Measurements from ENCODE around the gene KCNS1.

KCNS1 gene

GRCh38 chr20:45109634-45110033 is 8.7 kb upstream of the KCNS1 start:
- DNase-seq (ENCODE audit: low read depth), result no peak
- no peak overlapping the region for H3K4me3 ChIP-seq (replicated peaks; ENCODE audit: low read depth, low read length)
- TF ChIP-seq CTCF (IDR thresholded peaks at IDR 0.05; ENCODE audit: low read length, missing control alignments), result no peak

GRCh38 chr20:45105317-45105716 is 4.4 kb upstream of the KCNS1 start:
- TF ChIP-seq CTCF (IDR thresholded peaks at IDR 0.05; ENCODE audit: low read length, missing control alignments), result no peak
- no peak overlapping the region for H3K4me3 ChIP-seq (replicated peaks; ENCODE audit: low read depth, low read length)
- peak; percentile 10 for DNase-seq (ENCODE audit: low read depth)

GRCh38 chr20:45104786-45105185 is 3.9 kb upstream of the KCNS1 start:
- DNase-seq (ENCODE audit: low read depth), result peak; percentile 83
- no peak overlapping the region for H3K4me3 ChIP-seq (replicated peaks; ENCODE audit: low read depth, low read length)
- no peak for TF ChIP-seq CTCF (IDR thresholded peaks at IDR 0.05; ENCODE audit: low read length, missing control alignments)

GRCh38 chr20:45103072-45103471 is 2.1 kb upstream of the KCNS1 start:
- no peak overlapping the region for H3K4me3 ChIP-seq (replicated peaks; ENCODE audit: low read depth, low read length)
- DNase-seq (ENCODE audit: low read depth), result no peak
- no peak for TF ChIP-seq CTCF (IDR thresholded peaks at IDR 0.05; ENCODE audit: low read length, missing control alignments)

- H3K4me3 ChIP-seq (replicated peaks; ENCODE audit: low read depth, low read length), result no peak overlapping the region
- no peak for DNase-seq (ENCODE audit: low read depth)
- no peak for TF ChIP-seq CTCF (IDR thresholded peaks at IDR 0.05; ENCODE audit: low read length, missing control alignments)
These were observed 465 bp upstream of the KCNS1 start for GRCh38 chr20:45101333-45101850.

GRCh38 chr20:45098103-45098773 is 2.7 kb downstream of the KCNS1 start:
- H3K4me3 ChIP-seq (replicated peaks; ENCODE audit: low read depth, low read length), result peak overlapping the region; percentile 29
- DNase-seq (ENCODE audit: low read depth), result peak; percentile 49
- TF ChIP-seq CTCF (IDR thresholded peaks at IDR 0.05; ENCODE audit: low read length, missing control alignments), result peak; percentile 31

All from fibroblast of pulmonary artery (primary cell).